ENCODE measurements around the gene IL1RAP.

DNA sequence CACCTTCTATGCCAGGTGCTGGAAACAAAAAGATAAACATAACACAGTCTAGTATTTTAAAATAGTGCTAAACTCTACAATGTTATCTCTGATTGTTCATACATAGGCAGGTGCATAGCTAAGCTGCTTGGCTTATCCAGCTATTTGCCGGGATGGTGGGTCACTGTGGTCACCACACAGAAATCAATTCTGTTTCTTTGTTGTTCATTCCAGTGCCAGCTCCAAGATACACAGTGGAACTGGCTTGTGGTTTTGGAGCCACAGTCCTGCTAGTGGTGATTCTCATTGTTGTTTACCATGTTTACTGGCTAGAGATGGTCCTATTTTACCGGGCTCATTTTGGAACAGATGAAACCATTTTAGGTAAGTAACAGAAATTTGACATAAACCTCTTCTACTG is 130.2 kb downstream of the IL1RAP start:
- TF ChIP-seq EZH2 (IDR thresholded peaks at IDR 0.05; ENCODE audit: borderline replicate concordance), result no peak
- TF ChIP-seq, protein P1, sequence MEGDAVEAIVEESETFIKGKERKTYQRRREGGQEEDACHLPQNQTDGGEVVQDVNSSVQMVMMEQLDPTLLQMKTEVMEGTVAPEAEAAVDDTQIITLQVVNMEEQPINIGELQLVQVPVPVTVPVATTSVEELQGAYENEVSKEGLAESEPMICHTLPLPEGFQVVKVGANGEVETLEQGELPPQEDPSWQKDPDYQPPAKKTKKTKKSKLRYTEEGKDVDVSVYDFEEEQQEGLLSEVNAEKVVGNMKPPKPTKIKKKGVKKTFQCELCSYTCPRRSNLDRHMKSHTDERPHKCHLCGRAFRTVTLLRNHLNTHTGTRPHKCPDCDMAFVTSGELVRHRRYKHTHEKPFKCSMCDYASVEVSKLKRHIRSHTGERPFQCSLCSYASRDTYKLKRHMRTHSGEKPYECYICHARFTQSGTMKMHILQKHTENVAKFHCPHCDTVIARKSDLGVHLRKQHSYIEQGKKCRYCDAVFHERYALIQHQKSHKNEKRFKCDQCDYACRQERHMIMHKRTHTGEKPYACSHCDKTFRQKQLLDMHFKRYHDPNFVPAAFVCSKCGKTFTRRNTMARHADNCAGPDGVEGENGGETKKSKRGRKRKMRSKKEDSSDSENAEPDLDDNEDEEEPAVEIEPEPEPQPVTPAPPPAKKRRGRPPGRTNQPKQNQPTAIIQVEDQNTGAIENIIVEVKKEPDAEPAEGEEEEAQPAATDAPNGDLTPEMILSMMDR (IDR thresholded peaks at IDR 0.05; ENCODE audit: poor library complexity), result no peak

Measured in hepatocyte (in vitro differentiated cells).